Astrocyte (in vitro differentiated cells and primary cell): ENCODE data around the gene PEX5L. TPM values are rescaled to one million over a fixed set of nuclear protein-coding genes. Genes with fewer than 3 reads are reported as not detected.

ENCODE experiments used
- DNase-seq: peaks from one replicate; pipeline ENCODE4 v3.0.0-alpha.2; 2010; ENCODE audit warnings: low read depth
- FAIRE-seq: peaks from 2 replicates; lab custom pipeline; 2011; peaks lifted over from hg19 to GRCh38; lab: Jason Lieb, UNC
- H2AFZ ChIP-seq: 2 replicates; pipeline ENCODE4 v1.6.0; 2012; ENCODE audit warnings: low read depth, low read length, inconsistent platforms
- H3K27ac ChIP-seq: 2 replicates; pipeline ENCODE4 v1.5.1; 2011; ENCODE audit warnings: low read depth, low read length, inconsistent platforms
- H3K27me3 ChIP-seq: 2 replicates; pipeline ENCODE4 v1.6.0; 2011; ENCODE audit warnings: low read length, inconsistent platforms; ENCODE audit not compliant: insufficient read depth
- H3K36me3 ChIP-seq: 2 replicates; pipeline ENCODE4 v1.5.1; 2011; ENCODE audit warnings: low read length, inconsistent platforms; ENCODE audit not compliant: insufficient read depth
- H3K4me1 ChIP-seq: 2 replicates; pipeline ENCODE4 v1.5.1; 2011; ENCODE audit warnings: low read length, inconsistent platforms; ENCODE audit not compliant: insufficient read depth
- H3K4me2 ChIP-seq: 2 replicates; pipeline ENCODE4 v1.6.0; 2012; ENCODE audit warnings: low read length, inconsistent platforms
- H3K4me3 ChIP-seq: 2 replicates; pipeline ENCODE4 v1.5.1; 2011; ENCODE audit warnings: low read depth, mild to moderate bottlenecking, low read length, inconsistent platforms; ENCODE audit not compliant: insufficient read depth
- H3K79me2 ChIP-seq: 2 replicates; pipeline ENCODE4 v1.6.0; 2012; ENCODE audit warnings: mild to moderate bottlenecking, low read length, inconsistent platforms; ENCODE audit not compliant: insufficient read depth
- H3K9ac ChIP-seq: 2 replicates; pipeline ENCODE4 v1.6.0; 2012; ENCODE audit warnings: mild to moderate bottlenecking, low read length, inconsistent platforms
- H3K9me3 ChIP-seq: 2 replicates; pipeline ENCODE4 v1.5.1; 2012; ENCODE audit warnings: low read depth, mild to moderate bottlenecking, low read length, inconsistent platforms; ENCODE audit not compliant: insufficient read depth
- H4K20me1 ChIP-seq: 2 replicates; pipeline ENCODE4 v1.6.0; 2012; ENCODE audit warnings: low read length, inconsistent platforms; ENCODE audit not compliant: insufficient read depth
- H3K27ac Mint-ChIP-seq: one replicate; pipeline ENCODE4 v1.8.0; 2021; ENCODE audit warnings: mild to moderate bottlenecking, mixed read lengths; ENCODE audit not compliant: unreplicated experiment
- H3K27me3 Mint-ChIP-seq: one replicate; pipeline ENCODE4 v1.8.0; 2021; ENCODE audit warnings: low read depth, mixed read lengths; ENCODE audit not compliant: unreplicated experiment
- H3K36me3 Mint-ChIP-seq: one replicate; pipeline ENCODE4 v1.8.0; 2021; ENCODE audit warnings: low read depth, mixed read lengths; ENCODE audit not compliant: unreplicated experiment
- H3K4me1 Mint-ChIP-seq: one replicate; pipeline ENCODE4 v1.8.0; 2021; ENCODE audit warnings: low read depth, mixed read lengths; ENCODE audit not compliant: unreplicated experiment
- H3K4me3 Mint-ChIP-seq: one replicate; pipeline ENCODE4 v1.8.0; 2021; ENCODE audit warnings: mild to moderate bottlenecking, moderate library complexity, mixed read lengths; ENCODE audit not compliant: unreplicated experiment
- H3K9me3 Mint-ChIP-seq: one replicate; pipeline ENCODE4 v1.8.0; 2021; ENCODE audit warnings: mild to moderate bottlenecking, mixed read lengths; ENCODE audit not compliant: unreplicated experiment
- EZH2 ChIP-seq: IDR thresholded peaks from 2 replicates; pipeline ENCODE4 v1.6.1; 2012; ENCODE audit warnings: mild to moderate bottlenecking, low read length, inconsistent platforms; ENCODE audit not compliant: insufficient read depth
- total RNA-seq: library from RNA; stranded (reverse); gene quantifications from 2 replicates; pipeline ENCODE4 v1.2.1, GENCODE V29; 2021
- TF ChIP-seq, protein P1 (sequence below): IDR thresholded peaks from 2 replicates; pipeline ENCODE4 v1.5.1; 2011; ENCODE audit warnings: low read depth, mild to moderate bottlenecking, inconsistent platforms, low read length, moderate library complexity; ENCODE audit not compliant: insufficient read depth

Gene PEX5L
- total RNA-seq, 1 donor from 2014 or later: 0.43 TPM

DNA sequence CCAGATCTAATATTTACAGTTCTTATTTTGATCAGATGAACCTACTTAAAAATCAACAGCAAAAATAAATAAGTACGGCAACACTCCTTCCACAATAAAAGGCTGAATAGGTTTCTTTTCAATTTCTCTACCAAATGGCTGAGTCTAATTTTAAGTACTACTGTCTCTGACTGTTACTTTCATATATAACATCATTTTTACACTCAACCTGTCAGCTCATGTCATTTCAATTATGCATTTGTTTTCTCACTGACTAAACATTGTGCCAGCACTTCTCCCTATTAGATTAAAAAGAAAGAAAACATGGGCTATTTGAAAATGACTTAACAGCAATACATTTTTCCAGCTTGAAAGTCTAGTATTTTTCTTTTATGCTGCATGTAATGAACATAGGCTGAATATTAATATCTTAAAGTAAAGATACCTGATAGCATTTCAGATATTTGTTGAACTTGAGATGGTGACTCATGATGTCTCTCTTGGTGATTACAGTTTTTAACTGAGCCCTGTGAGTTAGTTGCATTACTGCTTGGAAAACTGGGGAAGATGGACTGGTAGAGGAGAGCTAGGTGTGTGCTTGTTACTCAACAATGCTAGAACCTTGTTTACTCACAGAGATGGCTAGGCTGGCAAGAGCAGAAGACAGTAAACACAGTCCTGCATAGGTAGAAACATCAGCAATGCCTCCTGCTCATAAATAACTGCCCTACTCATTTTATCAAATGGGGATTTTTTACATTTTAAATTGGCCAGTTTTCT lies 73.9 kb downstream of the PEX5L start:
- FAIRE-seq (no peak), DNase-seq (no peak)
- no peaks in the 10 kb centered on the region for H3K36me3 Mint-ChIP-seq
- no peaks in the 10 kb centered on the region for H3K27me3 Mint-ChIP-seq
- H3K4me1 ChIP-seq: no peaks in the 10 kb centered on the region
- no peaks in the 10 kb centered on the region for H3K9me3 Mint-ChIP-seq
- no peaks in the 10 kb centered on the region for H4K20me1 ChIP-seq
- no peak overlapping the region for H3K27ac ChIP-seq
- H3K4me3 ChIP-seq: no peak overlapping the region
- no peak overlapping the region for H3K4me2 ChIP-seq
- H3K27me3 ChIP-seq: no peaks in the 10 kb centered on the region
- no peak overlapping the region for H3K9ac ChIP-seq
- H2AFZ ChIP-seq: no peak overlapping the region
- TF ChIP-seq, protein P1, sequence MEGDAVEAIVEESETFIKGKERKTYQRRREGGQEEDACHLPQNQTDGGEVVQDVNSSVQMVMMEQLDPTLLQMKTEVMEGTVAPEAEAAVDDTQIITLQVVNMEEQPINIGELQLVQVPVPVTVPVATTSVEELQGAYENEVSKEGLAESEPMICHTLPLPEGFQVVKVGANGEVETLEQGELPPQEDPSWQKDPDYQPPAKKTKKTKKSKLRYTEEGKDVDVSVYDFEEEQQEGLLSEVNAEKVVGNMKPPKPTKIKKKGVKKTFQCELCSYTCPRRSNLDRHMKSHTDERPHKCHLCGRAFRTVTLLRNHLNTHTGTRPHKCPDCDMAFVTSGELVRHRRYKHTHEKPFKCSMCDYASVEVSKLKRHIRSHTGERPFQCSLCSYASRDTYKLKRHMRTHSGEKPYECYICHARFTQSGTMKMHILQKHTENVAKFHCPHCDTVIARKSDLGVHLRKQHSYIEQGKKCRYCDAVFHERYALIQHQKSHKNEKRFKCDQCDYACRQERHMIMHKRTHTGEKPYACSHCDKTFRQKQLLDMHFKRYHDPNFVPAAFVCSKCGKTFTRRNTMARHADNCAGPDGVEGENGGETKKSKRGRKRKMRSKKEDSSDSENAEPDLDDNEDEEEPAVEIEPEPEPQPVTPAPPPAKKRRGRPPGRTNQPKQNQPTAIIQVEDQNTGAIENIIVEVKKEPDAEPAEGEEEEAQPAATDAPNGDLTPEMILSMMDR: no peak
- no peak for TF ChIP-seq EZH2
- no peaks in the 10 kb centered on the region for H3K36me3 ChIP-seq
- peaks cover 2% of the 10 kb centered on the region for H3K4me1 Mint-ChIP-seq
- no peaks in the 10 kb centered on the region for H3K79me2 ChIP-seq
- no peak overlapping the region for H3K4me3 Mint-ChIP-seq
- no peak overlapping the region for H3K27ac Mint-ChIP-seq
- H3K9me3 ChIP-seq: no peaks in the 10 kb centered on the region

GRCh38 chr3:179961703-179962078 lies 75.0 kb downstream of the PEX5L start:
- Mint-ChIP-seq H3K27ac (no peak overlapping the region), H3K9me3 (no peaks in the 10 kb centered on the region), H3K4me1 (no peaks in the 10 kb centered on the region), H3K4me3 (no peak overlapping the region), H3K36me3 (no peaks in the 10 kb centered on the region), H3K27me3 (no peaks in the 10 kb centered on the region)
- H3K27ac ChIP-seq: no peak overlapping the region
- TF ChIP-seq, protein P1: no peak
- TF ChIP-seq EZH2: no peak
- DNase-seq (no peak), FAIRE-seq (no peak)
- no peak overlapping the region for H3K9ac ChIP-seq
- H3K9me3 ChIP-seq: no peaks in the 10 kb centered on the region
- H3K4me1 ChIP-seq: no peaks in the 10 kb centered on the region
- H3K27me3 ChIP-seq: no peaks in the 10 kb centered on the region
- no peak overlapping the region for H3K4me2 ChIP-seq
- H3K36me3 ChIP-seq: no peaks in the 10 kb centered on the region
- H2AFZ ChIP-seq: no peak overlapping the region
- no peaks in the 10 kb centered on the region for H3K79me2 ChIP-seq
- H4K20me1 ChIP-seq: no peaks in the 10 kb centered on the region
- H3K4me3 ChIP-seq: no peak overlapping the region

GRCh38 chr3:179961071-179961702 lies 75.5 kb downstream of the PEX5L start:
- FAIRE-seq: no peak
- Histone ChIP-seq H3K4me2 (no peak overlapping the region), H3K36me3 (no peaks in the 10 kb centered on the region), H3K9me3 (no peaks in the 10 kb centered on the region), H3K79me2 (no peaks in the 10 kb centered on the region), H3K27ac (no peak overlapping the region), H3K4me1 (no peaks in the 10 kb centered on the region), H3K27me3 (no peaks in the 10 kb centered on the region), H4K20me1 (no peaks in the 10 kb centered on the region), H2AFZ (no peak overlapping the region), H3K9ac (no peak overlapping the region), H3K4me3 (no peak overlapping the region)
- H3K9me3 Mint-ChIP-seq: no peaks in the 10 kb centered on the region
- H3K4me1 Mint-ChIP-seq: no peaks in the 10 kb centered on the region
- no peak overlapping the region for H3K4me3 Mint-ChIP-seq
- TF ChIP-seq, protein P1: no peak
- no peak for TF ChIP-seq EZH2
- no peaks in the 10 kb centered on the region for H3K27me3 Mint-ChIP-seq
- DNase-seq: no peak
- H3K27ac Mint-ChIP-seq: no peak overlapping the region
- H3K36me3 Mint-ChIP-seq: no peaks in the 10 kb centered on the region
